ENCODE results near the gene TEAD3.

DNA sequence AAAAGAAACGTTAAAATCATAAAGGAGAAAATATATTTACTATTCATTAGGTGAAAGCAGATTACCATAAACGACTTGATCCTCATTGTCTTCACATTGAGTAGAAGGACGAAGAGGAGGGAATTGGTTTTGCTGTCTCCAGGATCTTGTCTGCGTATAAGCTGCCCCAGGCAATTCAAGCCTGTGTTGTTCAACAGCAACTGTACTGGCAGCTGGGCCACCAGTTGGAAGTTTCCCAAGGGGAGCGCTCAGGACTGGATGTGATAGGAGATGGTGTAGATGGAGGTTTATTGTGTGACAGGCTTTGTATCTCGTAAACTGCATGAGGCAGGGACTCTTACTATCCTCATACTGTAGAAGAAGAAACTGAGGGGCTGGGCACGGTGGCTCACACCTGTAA, 48.7 kb downstream of the TEAD3 start:
- TF ChIP-seq, protein P1, sequence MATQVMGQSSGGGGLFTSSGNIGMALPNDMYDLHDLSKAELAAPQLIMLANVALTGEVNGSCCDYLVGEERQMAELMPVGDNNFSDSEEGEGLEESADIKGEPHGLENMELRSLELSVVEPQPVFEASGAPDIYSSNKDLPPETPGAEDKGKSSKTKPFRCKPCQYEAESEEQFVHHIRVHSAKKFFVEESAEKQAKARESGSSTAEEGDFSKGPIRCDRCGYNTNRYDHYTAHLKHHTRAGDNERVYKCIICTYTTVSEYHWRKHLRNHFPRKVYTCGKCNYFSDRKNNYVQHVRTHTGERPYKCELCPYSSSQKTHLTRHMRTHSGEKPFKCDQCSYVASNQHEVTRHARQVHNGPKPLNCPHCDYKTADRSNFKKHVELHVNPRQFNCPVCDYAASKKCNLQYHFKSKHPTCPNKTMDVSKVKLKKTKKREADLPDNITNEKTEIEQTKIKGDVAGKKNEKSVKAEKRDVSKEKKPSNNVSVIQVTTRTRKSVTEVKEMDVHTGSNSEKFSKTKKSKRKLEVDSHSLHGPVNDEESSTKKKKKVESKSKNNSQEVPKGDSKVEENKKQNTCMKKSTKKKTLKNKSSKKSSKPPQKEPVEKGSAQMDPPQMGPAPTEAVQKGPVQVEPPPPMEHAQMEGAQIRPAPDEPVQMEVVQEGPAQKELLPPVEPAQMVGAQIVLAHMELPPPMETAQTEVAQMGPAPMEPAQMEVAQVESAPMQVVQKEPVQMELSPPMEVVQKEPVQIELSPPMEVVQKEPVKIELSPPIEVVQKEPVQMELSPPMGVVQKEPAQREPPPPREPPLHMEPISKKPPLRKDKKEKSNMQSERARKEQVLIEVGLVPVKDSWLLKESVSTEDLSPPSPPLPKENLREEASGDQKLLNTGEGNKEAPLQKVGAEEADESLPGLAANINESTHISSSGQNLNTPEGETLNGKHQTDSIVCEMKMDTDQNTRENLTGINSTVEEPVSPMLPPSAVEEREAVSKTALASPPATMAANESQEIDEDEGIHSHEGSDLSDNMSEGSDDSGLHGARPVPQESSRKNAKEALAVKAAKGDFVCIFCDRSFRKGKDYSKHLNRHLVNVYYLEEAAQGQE (IDR thresholded peaks at IDR 0.05; ENCODE audit: insufficient replicate concordance, low read depth): no peak
- TF ChIP-seq CTCF (IDR thresholded peaks at IDR 0.05; ENCODE audit: insufficient read depth, low read length) (no peak), POLR2AphosphoS5 (IDR thresholded peaks at IDR 0.05; ENCODE audit: low read depth) (no peak)

Data from HL-60 (cell line).